GM21528 (cell line): ENCODE data around the gene FRMD5.
"Not testable (repeated sequence)": the region's sequence is repeated elsewhere in the genome, so short reads cannot be mapped to it uniquely, and the experiment has no call there.

Source experiments
- ATAC-seq: cut with Tn5 transposase; IDR thresholded peaks from one replicate; pipeline ENCODE4 v1.9.1; 2021; ENCODE audit warnings: mild to moderate bottlenecking, moderate library complexity; ENCODE audit not compliant: unreplicated experiment, low FRiP score

FRMD5 gene

DNA sequence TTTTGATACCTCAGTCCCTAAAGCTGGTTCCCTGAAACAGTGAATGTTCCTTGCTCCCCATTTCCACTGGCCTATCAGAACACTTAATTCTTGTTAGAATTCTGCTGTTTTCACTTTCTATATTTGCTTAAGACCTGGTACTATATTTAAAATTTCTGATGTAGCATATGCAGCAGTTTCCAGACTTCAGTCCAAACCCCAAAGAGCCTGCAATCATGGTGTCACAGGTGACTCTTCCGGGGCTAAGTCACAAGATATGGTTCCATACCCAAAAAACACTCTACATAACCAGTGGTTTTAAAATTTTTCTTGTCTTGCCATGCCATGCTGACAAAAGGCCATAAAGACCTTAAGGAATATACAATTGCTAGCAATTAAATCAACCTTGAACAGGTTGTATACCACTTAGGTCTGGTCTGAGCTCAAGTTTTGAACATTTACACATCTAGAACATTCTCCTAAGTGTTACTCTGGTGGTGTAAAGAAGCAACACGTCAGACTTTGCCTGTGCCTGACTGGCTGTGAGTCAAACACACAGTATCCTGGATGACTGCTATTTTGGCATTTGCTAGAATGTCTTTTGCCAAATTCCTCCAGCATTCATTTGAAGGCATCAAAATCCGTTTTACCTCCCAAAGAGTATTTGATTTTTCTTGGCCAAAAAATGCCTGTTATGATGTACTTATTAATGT, 160.0 kb downstream of the FRMD5 start:
- ATAC-seq, result no peak

DNA sequence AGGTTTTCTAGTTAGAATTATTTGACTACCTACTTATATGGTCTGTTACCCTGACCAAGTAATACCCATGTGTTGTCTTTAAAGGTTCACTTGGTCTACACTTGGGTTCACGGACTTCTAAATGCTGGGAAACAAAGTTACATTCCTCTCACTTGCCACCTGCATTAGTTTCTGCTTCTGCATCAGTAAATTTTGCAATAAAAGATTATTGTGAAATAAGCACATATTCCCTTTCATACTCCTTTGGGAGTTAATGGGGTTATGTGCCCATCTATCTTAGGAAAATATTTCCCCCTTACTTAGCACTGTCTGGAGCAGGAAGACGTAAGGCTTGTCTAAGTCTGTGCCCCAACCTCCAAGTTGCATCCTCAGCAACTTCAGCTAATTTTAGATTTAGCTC, 160.7 kb downstream of the FRMD5 start:
- no peak for ATAC-seq

DNA sequence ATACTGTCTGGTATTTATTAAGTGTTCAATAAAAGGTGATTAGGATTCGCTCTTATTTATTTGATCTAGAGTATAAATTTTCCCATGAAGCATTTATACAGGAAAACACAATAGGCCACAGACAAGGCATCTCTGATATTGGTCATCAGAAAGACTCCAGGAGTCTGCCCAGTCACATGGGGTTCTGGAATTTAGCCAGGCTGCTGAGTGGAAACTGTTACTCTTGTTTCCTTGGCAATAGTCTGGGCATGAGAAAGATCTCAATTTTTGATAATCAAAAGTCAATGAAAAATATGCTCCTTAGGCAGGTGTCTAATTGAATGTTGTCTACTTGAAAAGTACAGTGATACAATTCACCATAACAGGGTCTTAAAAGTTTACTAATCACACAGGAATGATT, 161.2 kb downstream of the FRMD5 start:
- ATAC-seq, result no peak

DNA sequence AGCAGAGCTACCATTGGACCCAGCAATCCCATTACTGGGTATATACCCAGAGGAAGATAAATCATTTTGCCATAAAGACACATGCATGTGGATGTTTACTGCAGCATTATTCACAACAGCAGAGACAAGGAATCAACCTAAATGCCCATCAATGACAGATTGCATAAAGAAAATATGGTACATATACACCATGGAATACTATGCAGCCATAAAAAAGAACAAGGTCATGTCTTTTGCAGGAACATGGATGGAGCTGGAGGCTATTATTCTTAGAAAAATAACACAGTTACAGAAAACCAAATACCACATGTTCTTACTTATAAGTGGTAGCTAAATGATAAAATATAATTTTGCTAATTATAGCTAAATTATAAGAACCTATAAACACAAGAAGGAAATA, 162.3 kb downstream of the FRMD5 start:
- not testable (repeated sequence) for ATAC-seq

DNA sequence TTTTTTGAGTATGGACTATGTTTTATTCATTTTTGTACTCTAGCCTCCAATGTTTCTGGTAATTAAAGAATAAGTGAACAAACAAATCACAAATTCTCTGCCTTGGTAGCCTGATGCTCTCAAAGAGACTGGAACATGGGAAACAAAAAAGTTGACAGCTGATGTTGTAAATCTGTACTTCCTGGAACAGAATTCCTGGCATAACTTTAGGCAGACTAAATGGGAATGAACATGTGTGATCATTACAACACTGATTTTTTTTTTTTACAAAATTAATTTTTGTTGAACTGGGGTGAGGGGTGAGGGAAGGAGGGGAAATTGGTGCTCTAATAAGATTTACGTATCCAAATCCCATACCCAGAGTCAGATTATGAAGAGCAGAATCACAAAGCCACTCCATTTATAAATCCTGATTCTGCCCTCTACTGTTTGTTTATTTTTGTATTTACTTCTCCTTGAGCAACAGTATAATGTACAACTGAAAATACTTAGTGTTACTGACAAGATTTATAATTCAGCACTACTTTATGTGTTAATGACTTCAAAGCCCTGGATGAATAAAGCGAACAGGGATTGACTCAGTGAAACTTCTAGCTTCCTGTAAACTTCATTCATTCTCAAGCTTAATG, 165.0 kb downstream of the FRMD5 start:
- no peak for ATAC-seq

DNA sequence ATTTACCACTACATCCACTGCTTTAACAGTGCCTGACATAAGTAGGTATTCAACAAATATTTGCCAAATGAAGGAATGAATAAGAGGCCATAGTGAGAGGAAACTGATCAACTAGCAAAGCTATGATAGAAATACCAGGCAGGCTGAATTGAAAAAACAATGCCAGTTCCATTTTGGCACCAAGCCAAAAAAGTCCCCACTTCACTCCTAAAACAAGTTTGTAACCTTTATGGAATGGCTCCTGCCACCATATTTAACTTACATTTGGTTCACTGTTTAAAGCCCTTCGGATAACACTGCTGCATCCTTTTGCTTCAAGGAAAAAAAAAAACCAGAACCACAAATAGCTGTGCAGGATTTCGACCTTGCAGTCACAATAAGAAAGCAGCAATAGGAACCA, 166.1 kb downstream of the FRMD5 start:
- ATAC-seq, result no peak

DNA sequence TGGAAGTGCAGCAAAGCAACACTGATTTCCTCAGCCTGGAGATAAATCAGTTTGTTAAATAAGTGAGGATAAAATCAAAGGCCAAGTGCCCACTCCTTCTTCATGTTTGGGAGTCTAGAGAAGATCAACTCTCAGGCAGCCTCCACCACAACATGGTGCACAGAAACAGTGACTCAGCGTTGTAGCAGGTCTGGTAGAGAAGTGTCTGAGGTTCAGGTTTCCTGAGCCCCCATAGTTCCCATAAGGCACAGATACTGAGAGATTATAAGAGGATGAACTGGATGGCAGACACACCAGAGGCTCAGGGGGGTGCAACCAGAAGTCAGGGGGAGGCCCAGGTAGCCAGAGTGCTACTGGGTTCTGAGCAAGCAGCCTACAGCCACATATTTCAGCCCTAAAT, 166.7 kb downstream of the FRMD5 start:
- ATAC-seq, result no peak

DNA sequence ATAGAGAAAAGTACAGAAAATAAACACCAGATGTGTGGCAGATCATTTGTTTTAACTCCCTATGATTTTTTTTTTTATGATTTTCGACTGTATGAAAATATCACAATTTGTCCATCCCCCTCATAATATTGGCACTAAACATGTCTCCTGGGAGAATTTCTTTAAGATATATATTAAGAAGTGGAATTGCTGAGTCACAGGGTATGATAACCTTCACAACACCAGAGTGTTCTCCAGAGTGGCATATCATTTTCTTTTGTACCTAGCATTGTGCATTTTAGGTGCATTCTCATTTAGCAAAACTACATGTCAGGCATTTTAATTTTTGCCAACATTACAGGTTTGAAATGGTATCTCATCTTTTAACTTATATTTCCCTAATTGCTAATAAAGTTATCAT, 170.9 kb downstream of the FRMD5 start:
- no peak for ATAC-seq

DNA sequence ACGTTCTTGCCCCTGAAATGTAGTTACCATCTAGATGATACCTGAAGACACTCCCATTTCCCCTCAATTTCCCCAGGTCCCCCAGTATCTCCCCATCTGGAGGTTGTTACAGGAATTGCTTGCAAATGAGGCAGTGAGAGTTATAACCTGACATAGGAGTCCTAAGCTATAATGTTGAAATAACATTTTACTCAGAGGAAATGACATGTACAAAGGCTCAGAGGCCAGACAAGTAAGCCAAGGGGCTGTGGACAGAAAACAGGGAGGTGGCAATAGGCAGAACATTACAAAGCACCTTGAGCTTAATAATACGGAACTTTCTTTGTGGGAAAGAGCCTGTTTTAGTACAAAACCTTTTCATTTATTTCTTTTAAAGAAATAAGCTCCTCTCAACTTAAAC, 171.9 kb downstream of the FRMD5 start:
- no peak for ATAC-seq

DNA sequence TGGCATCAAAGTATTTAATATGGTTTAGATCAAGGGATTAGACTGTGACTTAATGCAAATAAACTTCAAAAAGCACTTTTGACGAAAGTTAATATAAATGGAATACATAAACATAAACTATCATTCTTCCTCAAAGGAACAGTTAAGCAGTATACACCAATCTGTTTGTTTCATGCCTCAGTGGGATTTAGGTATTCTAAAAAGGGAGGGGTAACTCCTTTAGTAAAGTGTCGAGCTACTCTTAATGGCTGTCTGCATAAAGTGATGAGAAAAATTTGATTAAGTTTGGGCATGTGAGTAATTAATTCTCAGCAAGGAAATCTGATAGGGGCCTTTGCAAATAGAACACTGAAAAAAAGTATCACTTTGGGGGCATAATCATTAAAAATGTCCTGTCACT, 176.9 kb downstream of the FRMD5 start:
- ATAC-seq, result no peak

DNA sequence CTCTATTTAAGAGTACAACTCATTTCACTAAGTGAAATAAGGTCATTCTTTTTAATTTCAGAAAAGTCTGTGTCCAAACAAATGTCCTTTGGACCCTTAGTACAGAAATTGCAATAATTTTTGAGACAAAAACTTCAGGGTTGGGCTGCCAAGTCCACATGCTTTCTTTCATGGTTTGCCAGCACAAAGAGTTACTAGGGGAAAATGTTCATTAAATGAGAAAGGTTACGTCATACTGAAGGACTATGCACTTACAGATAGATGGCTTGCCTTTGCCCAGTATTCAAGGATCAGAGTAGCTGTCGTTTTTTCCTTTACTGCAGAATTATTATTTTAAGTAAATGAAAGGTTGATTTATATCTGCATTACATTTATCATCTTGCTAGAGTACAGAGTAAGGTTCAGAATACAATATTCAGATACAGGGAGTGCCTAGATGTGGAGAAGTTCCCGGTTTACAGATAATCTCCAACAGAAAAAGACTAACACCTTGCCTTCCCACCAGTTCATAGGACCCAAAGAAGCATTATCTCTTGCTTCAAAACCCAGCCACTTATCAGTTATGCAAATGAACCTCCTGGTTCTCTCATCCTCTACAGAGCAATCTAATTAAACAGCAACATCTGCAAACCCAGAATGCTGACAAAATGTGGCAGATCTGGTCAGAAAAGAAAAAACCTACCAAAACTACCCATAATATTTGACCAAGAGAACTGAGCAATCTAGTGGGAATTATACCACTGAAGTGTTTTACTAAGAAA, 179.3 kb downstream of the FRMD5 start:
- ATAC-seq, result no peak

DNA sequence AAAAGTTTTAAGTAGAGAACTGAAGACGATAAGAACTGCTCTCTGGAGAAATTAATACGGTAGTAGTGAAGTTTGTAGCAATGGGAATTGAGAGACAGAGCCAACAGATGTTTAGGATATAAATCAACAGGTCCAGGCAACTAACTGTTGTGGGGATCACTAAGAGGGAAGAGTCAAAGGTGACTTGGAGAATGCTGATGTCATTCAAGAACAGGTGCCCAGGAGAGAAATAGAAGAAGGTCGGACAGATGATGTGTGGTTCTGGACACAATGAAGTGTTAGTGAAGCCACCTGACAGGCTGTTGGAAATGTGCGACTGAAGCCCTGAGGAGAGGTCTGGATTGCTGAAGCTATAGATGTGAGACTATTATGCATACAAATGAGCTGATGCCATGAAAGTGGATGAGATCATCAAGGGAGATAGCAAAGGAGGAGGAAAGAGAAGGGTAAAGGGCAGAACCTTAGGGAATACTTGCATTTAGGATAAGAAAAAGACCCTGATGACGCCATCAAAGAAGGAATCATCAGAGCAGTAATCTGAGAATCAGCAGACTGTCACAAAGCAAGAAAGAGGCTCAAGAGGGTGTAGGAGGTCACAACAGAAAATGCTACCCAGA, 183.7 kb downstream of the FRMD5 start:
- no peak for ATAC-seq

DNA sequence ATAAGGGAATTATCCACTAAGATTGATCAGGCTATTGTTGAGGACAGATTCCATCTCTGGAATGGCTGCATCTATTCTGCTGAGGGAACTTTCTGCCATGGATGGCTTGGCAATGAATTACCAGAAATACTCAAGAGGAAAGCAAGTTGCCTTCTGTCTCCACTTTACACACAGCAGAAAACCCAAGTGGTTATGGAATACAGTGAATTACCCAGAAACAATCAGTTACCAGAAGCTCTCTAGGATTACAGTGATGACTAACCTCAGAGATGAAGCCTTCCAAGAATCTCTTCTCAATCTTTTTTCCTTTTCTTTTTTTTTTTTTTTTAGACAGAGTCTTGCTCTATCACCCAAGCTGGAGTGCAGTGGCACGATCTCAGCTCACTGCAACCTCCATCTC, 185.0 kb downstream of the FRMD5 start:
- no peak for ATAC-seq

DNA sequence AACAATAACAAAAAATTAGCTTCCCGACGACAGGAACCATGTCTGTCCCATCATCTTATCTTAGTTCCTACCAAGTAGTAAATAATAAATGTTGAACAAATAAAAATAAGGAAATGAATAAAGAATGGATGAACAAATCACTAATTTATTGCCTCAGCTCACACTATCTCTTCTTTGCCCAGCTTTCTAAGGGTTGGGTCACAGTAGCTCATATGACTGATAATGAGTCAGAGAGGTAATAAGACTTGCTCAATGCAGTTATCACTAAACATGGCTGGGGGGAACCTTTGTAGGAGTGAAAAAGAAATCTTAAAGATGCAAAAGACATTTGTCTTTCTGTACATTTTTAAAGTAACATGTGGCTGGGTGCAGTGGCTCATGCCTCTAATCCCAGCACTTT, 186.0 kb downstream of the FRMD5 start:
- ATAC-seq, result no peak

DNA sequence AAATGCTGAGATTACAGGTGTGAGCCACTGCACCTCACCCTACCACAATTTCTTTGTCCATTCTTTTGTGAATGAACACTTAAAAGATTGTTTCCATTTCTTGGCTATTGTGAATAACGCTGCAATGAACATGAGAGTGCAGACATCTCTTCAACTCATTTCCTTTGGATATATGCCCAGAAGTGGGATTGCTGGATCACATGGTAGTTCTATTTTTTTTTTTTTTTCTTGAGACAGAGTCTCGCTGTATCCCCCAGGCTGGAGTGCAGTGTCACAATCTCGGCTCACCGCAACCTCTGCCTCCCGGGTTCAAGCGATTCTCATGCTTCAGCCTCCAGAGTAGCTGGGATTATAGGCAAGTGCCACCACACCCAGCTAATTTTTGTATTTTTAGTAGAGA, 194.8 kb downstream of the FRMD5 start:
- ATAC-seq, result not testable (repeated sequence)

DNA sequence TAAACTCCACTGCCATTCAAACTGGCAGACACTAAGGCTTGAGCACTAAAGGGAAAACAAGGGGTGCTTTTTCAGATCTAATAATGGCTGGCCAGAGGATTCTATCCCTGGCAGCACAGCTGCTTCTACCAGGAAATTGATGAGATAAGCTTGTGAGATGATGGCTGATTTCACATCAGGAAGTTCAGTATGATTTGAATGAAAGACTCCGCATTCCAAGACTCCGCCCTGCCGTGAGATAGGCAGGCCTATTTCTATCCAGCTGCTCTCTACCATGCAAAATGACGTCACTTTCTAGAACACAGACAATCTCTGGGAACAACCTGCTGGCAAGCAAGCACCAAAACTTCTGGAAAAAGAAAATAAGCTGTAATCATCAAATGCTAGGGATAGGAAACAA, 196.5 kb downstream of the FRMD5 start:
- ATAC-seq, result no peak

DNA sequence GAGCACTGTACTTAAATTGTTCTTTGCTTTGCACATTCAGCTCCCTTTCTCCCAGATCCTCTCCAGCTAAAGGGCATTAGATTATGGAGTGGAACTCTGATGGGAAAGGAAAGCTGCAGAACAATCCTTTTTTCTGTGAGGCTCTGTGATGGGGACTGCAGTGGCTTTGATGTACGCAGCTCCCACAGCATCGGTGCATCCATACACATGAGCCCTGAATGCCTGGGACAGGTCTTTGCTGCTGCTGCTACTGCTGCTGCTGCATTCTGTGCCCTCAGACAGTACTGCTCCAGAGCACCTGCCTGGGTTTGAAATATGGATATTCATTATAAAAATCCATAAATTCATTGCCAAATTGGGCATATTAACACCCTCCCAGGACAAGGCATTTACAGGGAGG, 203.9 kb downstream of the FRMD5 start:
- ATAC-seq, result no peak

DNA sequence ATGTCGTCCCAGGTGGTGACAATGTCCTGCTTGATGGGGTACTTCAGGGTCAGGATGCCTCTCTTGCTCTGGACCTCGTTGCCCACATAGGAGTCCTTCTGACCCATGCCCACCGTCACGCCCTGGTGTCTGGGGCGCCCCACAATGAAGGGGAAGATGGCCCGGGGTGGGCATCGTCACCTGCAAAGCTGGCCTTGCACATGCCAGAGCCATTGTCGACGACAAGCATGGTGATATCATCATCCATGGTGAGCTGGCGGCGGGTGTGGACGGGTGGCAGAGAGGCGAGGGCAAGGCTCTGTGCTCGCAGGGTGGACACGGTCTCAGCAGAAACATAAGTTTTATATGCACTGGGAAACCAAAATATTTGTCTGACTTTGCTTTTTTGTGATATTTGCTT, 205.1 kb downstream of the FRMD5 start:
- no peak for ATAC-seq

DNA sequence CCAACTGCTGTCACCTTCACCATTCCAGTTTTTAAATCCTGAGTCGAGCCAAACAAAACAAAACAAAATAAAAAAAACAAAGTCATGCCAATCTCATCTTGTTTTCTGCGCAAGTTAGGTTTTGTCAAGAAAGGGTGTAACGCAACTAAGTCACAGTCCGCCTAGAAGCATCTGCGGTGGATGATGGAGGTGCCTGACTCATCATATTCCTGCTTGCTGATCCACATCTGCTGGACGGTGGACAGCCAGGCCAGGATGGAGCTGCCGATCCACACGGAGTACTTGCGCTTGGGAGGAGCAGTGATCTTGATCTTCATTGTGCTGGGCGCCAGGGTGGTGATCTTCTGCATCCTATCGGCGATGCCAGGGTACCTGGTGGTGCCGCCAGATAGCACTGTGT, 206.2 kb downstream of the FRMD5 start:
- ATAC-seq, result no peak

DNA sequence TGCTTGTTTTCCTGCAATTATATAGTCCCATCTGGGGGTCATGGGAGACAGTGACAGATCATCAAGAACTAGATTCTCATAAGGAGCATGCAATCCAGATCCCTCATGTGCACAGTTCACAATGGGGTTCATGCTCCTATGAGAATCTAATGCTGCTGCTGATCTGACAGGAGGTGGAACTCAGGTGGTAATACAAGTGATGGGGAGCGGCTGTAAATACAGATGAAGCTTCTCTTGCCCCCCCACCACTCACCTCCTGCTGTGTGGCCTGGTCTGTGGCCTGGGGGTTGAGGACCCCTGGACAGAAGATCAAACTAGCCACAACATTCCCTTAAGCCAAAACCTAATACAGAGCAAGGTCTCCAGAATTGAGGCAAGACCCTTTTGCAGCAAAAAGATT, 207.1 kb downstream of the FRMD5 start:
- ATAC-seq, result no peak

DNA sequence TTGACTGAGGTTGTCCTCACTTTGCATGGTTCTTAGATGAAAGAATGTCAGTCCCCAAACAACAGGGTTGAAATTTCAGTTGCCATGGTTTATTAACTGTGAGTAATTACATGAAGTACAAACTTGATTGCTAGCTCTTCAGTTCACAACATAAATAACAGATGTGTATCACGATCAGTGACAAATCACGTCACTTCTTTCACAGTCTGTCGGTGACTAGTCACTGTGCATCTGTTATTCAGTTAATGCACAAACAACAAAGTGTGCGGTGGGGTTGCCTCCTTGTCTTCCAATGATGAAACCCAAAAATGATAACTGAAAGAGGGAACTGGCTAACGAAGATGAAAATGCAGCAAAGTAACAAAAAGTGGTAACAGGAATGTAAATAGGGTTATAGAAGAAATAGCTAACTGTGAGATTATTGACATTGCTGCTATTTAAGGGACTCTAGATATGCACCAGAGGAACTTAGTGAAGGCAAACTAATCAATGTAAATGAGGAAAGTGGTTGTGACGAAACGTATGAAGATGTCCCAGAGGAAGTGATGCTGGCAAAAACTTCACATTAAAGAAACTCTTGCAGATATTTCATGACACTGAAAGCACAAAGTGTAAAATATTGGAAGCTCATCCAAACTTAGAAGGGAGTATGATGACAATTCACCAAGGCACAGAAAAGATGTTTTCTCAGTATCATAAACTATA, 208.9 kb downstream of the FRMD5 start:
- no peak for ATAC-seq
